Naive thymus-derived CD8-positive, alpha-beta T cell (primary cell): ENCODE results near the gene SORD. TPM values are rescaled to one million over a fixed set of nuclear protein-coding genes. Genes with fewer than 3 reads are reported as not detected.
"Not testable (repeated sequence)": the region's sequence is repeated elsewhere in the genome, so short reads cannot be mapped to it uniquely, and the experiment has no call there.

ENCODE experiments used
- ATAC-seq, 2 donors: fragments of 150-1000 bp; cut with Tn5 transposase in 1 of 2; sonication (Bioruptor Pico), chemical (Tn5 transposase) in 1 of 2; 1 replicate in 1 of 2; 2 replicates in 1 of 2; pipeline ENCODE4 v1.10.0; 2021; ENCODE audit warnings: mild to moderate bottlenecking in 2 of 2, moderate library complexity in 2 of 2
- POLR2A ChIA-PET: fragments of 350-600 bp; sonication (Branson Sonifier 250); formaldehyde crosslinking; loops from one replicate; lab custom pipeline; 2021; ENCODE audit warnings: antibody characterized with exemption; lab: Charles Lee
- DNase-seq, 10 donors: peaks; one replicate each; pipeline versions ENCODE4 v3.0.0 to v3.0.0-alpha.2; 2020 to 2022
- H3K27ac Mint-ChIP-seq, 10 donors: one replicate each; pipeline ENCODE4 v1.8.0; 2020 to 2022; ENCODE audit warnings: mild to moderate bottlenecking in 10 of 10, mixed read lengths in 10 of 10, moderate library complexity in 4 of 10, inconsistent platforms in 1 of 10
- H3K27me3 Mint-ChIP-seq, 5 donors: one replicate each; pipeline ENCODE4 v1.8.0; 2021 to 2022; ENCODE audit warnings: mixed read lengths in 5 of 5
- H3K36me3 Mint-ChIP-seq, 3 donors: one replicate each; pipeline ENCODE4 v1.8.0; 2020 to 2022; ENCODE audit warnings: mixed read lengths in 3 of 3, mild to moderate bottlenecking in 2 of 3, inconsistent platforms in 1 of 3
- H3K4me1 Mint-ChIP-seq, 4 donors: one replicate each; pipeline ENCODE4 v1.8.0; 2021 to 2022; ENCODE audit warnings: mixed read lengths in 4 of 4
- H3K4me3 Mint-ChIP-seq, 10 donors: one replicate each; pipeline ENCODE4 v1.8.0; 2020 to 2022; ENCODE audit warnings: mild to moderate bottlenecking in 10 of 10, mixed read lengths in 10 of 10, moderate library complexity in 6 of 10, inconsistent platforms in 1 of 10
- H3K9me3 Mint-ChIP-seq, 9 donors: one replicate each; pipeline ENCODE4 v1.8.0; 2020 to 2022; ENCODE audit warnings: mixed read lengths in 9 of 9, mild to moderate bottlenecking in 3 of 9, inconsistent platforms in 1 of 9, moderate library complexity in 1 of 9
- polyA plus RNA-seq, 3 donors: library from polyadenylated mRNA; unstranded; fragments of 300-500 nt; fragmentation: Illumina TruSeq; gene quantifications; one replicate each; pipeline ENCODE4 v1.2.3, GENCODE V29; 2021
- total RNA-seq, 8 experiments: library from RNA in 2 of 8; stranded (reverse) in 2 of 8; gene quantifications; one replicate each; pipeline ENCODE4 v1.2.3 and lab custom pipeline; 2021 to 2026

Gene SORD
- total and polyA plus RNA-seq, 5 experiments from 2014 or later: 4.1 to 6.3 (median 5.0) TPM

DNA sequence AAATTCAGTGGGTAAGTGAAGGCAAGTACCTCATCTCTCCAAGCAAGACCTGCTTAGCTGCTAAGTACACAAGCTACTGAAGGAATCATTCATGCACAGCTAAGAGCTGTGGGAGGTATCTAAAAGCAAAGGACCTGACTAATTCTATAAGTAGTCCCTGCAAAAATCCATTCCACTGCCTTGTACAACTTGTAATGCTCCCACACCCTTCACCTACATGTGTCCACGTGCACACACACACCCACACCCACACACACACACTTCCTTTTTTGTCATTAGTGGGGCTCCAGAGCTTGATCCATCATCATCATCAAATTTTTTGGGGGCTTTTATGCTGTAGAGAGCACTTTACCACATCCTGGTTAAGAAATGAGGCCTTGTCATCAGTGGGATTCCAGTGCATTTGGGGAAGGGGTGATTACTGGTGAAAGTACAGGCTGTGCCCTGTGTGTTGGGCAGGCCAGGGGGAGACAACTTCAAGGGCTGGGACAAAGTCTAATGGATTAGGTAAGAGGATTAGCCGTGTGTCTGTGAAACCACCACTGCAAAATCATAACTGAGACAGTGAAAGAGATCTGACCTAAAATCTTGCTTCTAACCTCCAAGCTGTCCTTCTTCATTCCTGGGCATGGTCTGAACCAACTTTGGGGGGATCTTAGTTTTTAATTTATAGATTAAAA is 19.1 kb upstream of the SORD start:
- Mint-ChIP-seq H3K9me3 (peaks cover 0 to 17% (median 8%) of the 10 kb centered on the region in 9 donors), H3K36me3 (peaks cover 0 to 17% (median 6%) of the 10 kb centered on the region in 3 donors), H3K27me3 (peaks cover 0 to 19% (median 0%) of the 10 kb centered on the region in 5 donors)
- DNase-seq, H3K4me3 Mint-ChIP-seq, H3K4me1 Mint-ChIP-seq, POLR2A ChIA-PET, ATAC-seq, H3K27ac Mint-ChIP-seq: not testable (repeated sequence)

DNA sequence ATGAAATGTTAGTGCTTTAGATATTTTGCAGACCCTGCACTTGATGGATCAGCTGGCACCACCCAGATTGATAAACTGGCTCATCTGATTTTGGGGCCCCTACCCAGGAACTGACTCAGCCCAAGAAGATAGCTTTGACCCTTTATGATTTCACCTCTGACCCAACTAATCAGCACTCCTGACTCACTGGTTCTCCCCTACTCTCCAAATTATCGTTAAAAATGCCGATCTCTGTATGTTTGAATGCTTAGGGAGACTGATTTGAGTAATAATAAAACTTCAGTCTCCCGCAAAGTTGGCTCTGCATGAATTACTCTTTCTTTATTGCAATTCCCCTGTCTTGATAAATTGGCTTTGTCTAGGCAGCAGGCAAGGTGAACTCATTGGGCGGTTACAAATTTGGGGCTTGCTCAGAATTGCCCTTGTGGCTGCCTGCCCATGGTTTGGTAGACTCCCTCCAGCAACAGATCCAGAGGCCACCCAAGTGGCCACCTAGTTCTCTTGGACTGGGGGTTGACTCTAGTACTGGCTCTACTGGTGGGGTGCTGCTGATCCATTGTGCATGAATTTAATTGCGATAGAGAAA is 18.3 kb upstream of the SORD start:
- H3K4me1 Mint-ChIP-seq, ATAC-seq, H3K4me3 Mint-ChIP-seq, POLR2A ChIA-PET, H3K27ac Mint-ChIP-seq, DNase-seq: not testable (repeated sequence)
- Mint-ChIP-seq H3K9me3 (peaks cover 0 to 17% (median 8%) of the 10 kb centered on the region in 9 donors), H3K36me3 (peaks cover 0 to 17% (median 6%) of the 10 kb centered on the region in 3 donors), H3K27me3 (peaks cover 0 to 19% (median 2%) of the 10 kb centered on the region in 5 donors)

DNA sequence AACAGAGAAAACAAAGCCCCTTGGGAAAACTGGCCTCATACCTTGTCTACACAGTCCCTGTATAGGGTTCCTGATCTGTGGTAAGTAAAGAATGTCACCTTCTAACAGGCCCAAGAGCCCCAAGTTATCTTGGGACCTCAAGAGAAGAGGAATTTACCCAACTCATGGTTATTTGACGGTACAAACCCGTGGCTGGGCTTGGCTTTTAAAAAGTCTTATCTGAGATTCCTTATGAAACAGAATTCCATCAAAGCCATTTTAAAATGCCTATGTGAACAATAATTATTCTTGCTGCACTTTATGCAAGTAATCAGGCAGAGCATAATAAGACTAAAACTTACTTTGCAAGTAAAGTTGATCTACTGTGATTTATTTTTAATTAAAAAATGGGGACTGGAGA is 13.9 kb upstream of the SORD start:
- ATAC-seq: no peak
- no peaks in the 10 kb centered on the region for H3K4me1 Mint-ChIP-seq
- no peak overlapping the region for H3K4me3 Mint-ChIP-seq
- no peak overlapping the region for H3K27ac Mint-ChIP-seq
- peaks cover 0 to 14% (median 9%) of the 10 kb centered on the region in 5 donors for H3K27me3 Mint-ChIP-seq
- POLR2A ChIA-PET: no interaction called here
- peaks cover 0 to 17% (median 6%) of the 10 kb centered on the region in 3 donors for H3K36me3 Mint-ChIP-seq
- H3K9me3 Mint-ChIP-seq: peaks cover 0 to 17% (median 8%) of the 10 kb centered on the region in 9 donors
- no peak for DNase-seq

DNA sequence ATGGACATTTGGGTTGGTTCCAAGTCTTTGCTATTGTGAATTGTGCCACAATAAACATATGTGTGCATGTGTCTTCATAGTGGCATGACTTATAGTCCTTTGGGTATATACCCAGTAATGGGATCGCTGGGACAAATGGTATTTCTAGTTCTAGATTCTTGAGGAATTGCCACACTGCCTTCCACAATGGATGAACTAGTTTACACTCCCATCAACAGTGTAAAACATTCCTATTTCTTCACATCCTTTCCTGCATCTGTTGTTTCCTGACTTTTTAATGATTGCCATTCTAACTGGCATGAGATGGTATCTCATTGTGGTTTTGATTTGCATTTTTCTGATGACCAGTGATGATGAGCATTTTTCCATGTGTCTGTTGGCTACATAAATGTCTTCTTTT is 7.9 kb upstream of the SORD start:
- H3K4me3 Mint-ChIP-seq, H3K36me3 Mint-ChIP-seq, ATAC-seq, H3K4me1 Mint-ChIP-seq, DNase-seq, H3K27ac Mint-ChIP-seq, H3K9me3 Mint-ChIP-seq, POLR2A ChIA-PET: not testable (repeated sequence)
- peaks cover 11 to 40% (median 31%) of the 10 kb centered on the region in 5 donors for H3K27me3 Mint-ChIP-seq

DNA sequence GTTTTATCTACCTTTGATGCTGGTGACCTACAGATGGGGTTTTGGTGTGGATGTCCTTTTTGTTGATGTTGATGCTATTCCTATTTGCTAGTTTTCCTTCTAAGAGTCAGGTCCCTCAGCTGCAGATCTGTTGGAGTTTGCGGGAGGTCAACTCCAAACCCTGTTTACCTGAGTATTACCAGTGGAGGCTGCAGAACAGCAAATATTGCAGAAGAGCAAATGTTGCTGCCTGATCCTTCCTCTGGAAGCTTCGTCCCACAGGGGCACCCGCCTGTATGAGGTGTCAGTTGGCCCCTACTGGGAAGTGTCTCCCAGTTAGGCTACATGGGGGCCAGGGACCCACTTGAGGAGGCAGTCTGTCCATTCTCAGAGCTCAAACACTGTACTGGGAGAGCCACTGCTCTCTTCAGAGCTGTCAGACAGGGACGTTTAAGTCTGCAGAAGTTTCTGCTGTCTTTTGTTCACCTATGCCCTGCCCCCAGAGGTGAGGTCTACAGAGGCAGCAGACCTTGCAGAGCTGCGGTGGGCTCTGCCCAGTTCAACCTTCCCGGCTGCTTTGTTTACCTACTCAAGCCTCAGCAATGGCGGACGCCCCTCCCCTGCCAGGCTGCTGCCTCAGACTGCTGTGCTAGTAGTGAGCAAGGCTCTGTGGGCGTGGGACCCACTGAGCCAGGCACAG is 2.6 kb upstream of the SORD start:
- Mint-ChIP-seq H3K27me3 (peaks cover 11 to 44% (median 28%) of the 10 kb centered on the region in 5 donors), H3K4me3 (peak overlapping the region in 1 of 10 donors; percentile 22), H3K4me1 (peaks cover 8 to 24% (median 19%) of the 10 kb centered on the region in 4 donors)
- DNase-seq, H3K27ac Mint-ChIP-seq, ATAC-seq, H3K9me3 Mint-ChIP-seq, H3K36me3 Mint-ChIP-seq: not testable (repeated sequence)
- POLR2A ChIA-PET: interaction anchor here (0.6 kb wide), 1 partner anchor 443 kb away, joined by 3 read pairs; no protein-coding TSS in a partner anchor

DNA sequence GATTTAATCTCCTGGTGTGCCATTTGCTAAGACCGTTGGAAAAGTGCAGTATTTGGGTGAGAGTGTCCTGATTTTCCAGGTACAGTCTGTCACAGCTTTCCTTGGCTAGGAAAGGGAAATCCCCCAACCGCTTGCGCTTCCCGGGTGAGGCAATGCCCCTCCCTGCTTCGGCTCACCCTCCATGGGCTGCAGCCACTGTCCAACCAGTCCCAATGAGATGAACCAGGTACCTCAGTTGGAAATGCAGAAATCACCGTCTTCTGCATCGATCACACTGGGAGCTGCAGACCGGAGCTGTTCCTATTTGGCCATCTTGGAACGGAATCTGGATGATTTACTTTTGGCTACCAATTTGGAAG is 2.1 kb upstream of the SORD start:
- ATAC-seq, DNase-seq, POLR2A ChIA-PET, H3K9me3 Mint-ChIP-seq, H3K36me3 Mint-ChIP-seq, H3K4me3 Mint-ChIP-seq, H3K27ac Mint-ChIP-seq: not testable (repeated sequence)
- peaks cover 11 to 28% (median 22%) of the 10 kb centered on the region in 4 donors for H3K4me1 Mint-ChIP-seq
- peaks cover 11 to 44% (median 26%) of the 10 kb centered on the region in 5 donors for H3K27me3 Mint-ChIP-seq

DNA sequence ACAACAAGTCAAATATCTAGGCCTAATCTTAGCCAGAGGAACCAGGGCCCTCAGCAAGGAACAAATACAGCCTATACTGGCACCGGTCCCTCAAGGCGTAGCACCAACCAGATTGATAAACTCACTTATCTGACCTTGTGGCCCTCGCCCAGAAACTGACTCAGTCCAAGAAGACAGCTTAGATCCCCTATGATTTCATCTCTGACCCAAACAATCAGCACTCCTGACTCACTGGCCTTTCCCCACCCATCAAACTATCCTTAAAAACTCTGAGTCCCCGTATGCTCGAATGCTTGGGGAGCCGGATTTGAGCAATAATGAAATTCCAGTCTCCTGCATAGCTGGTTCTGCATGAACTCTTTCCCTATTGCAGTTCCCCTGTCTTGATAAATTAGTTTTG is 1.6 kb upstream of the SORD start:
- Mint-ChIP-seq H3K27ac (peak overlapping the region in 1 of 10 donors; percentile 35), H3K4me3 (peak overlapping the region; percentile 4 to 88 (median 55)), H3K36me3 (peaks cover 0 to 2% (median 0%) of the 10 kb centered on the region in 3 donors), H3K4me1 (peaks cover 12 to 33% (median 26%) of the 10 kb centered on the region in 4 donors), H3K9me3 (no peaks in the 10 kb centered on the region), H3K27me3 (peaks cover 11 to 42% (median 24%) of the 10 kb centered on the region in 5 donors)
- no peak for ATAC-seq
- POLR2A ChIA-PET: no interaction called here
- DNase-seq: no peak

DNA sequence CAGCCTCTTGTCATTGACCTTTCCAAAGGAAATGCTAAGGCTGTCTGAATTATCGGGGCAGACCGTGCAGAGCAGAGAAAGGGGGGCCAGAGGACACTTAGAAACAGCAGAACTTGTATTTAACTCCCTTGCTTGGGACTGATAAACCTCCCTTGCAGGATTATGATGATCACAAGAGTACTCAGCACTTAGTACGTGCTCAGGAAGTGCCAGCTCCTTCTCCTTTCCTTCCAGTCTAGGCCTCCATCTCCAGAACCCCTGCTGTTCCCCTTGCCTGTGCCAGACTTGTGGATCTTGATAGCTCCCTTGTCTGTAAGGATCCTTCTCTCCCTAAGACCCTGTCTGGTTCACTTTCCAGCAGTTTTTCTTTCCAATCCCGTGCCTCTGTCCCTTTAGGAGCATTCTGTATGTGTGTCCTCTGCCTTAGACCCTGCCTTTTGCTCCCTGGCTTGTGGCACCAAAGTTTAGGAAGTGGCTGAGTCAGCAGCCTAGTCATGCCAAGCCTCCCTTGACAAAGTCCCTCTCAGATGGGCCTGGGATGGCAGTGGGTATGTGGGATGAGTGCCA is 747 bp downstream of the SORD start:
- H3K4me1 Mint-ChIP-seq: peaks cover 12 to 34% (median 27%) of the 10 kb centered on the region in 4 donors
- H3K27me3 Mint-ChIP-seq: peaks cover 4 to 18% (median 13%) of the 10 kb centered on the region in 5 donors
- H3K9me3 Mint-ChIP-seq: no peaks in the 10 kb centered on the region
- H3K4me3 Mint-ChIP-seq: peak overlapping the region; percentile 84 to 92 (median 87)
- peak in 1 of 2 donors; percentile 2 for ATAC-seq
- peak overlapping the region in 8 of 10 donors; percentile 13 to 90 (median 59) for H3K27ac Mint-ChIP-seq
- DNase-seq: no peak
- POLR2A ChIA-PET: interaction anchor here (0.6 kb wide), 1 partner anchor 17 kb away, joined by 5 read pairs; no protein-coding TSS in a partner anchor
- peaks cover 0 to 2% (median 0%) of the 10 kb centered on the region in 3 donors for H3K36me3 Mint-ChIP-seq

DNA sequence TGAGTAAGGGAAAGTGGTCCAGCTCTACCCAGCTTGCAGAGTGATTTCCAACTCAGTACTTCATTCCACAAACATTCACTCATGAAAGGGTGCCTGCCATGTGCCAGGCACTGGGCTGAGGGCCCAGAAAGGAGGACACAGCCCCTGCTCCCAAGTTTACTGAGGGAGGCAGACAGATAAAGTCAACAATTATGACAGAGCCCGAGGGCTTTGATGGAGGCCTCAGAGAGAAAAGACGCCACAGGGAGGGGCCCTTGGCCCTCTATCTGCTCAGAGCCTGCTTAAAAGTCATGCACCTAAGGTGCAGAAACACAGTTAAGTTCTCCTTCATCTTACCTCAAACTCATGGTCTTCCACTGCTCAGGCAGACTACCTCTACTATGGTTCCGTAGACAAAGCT is 1.7 kb downstream of the SORD start:
- Mint-ChIP-seq H3K4me1 (peaks cover 12 to 34% (median 27%) of the 10 kb centered on the region in 4 donors), H3K4me3 (peak overlapping the region in 2 of 10 donors; percentile 21 to 22), H3K27ac (peak overlapping the region in 4 of 10 donors; percentile 2 to 56 (median 17))
- H3K27me3 Mint-ChIP-seq, ATAC-seq, POLR2A ChIA-PET, H3K36me3 Mint-ChIP-seq, DNase-seq, H3K9me3 Mint-ChIP-seq: not testable (repeated sequence)

DNA sequence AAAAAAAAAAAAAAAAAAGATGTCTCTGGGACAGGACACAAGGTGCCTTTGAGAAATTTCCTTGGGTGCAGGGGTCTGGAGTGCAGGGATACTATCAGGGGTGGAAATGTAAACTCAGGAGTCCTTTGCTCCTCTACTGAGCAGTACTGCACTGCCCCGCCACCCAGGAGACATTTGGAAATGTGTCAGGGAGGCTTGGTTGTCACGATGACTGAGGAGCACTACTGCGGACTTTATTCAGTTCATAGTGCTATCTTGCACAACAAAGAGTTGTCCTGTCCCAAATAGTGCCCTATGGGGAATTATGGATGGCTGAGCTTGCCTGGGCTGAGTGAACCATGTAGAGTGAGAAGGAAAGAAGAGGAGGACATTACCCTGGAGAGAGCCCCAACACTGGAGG is 2.6 kb downstream of the SORD start:
- DNase-seq, POLR2A ChIA-PET, H3K27me3 Mint-ChIP-seq, H3K9me3 Mint-ChIP-seq, ATAC-seq, H3K36me3 Mint-ChIP-seq: not testable (repeated sequence)
- Mint-ChIP-seq H3K4me3 (peak overlapping the region in 1 of 10 donors; percentile 31), H3K27ac (peak overlapping the region in 1 of 10 donors; percentile 24), H3K4me1 (peaks cover 10 to 34% (median 27%) of the 10 kb centered on the region in 4 donors)

DNA sequence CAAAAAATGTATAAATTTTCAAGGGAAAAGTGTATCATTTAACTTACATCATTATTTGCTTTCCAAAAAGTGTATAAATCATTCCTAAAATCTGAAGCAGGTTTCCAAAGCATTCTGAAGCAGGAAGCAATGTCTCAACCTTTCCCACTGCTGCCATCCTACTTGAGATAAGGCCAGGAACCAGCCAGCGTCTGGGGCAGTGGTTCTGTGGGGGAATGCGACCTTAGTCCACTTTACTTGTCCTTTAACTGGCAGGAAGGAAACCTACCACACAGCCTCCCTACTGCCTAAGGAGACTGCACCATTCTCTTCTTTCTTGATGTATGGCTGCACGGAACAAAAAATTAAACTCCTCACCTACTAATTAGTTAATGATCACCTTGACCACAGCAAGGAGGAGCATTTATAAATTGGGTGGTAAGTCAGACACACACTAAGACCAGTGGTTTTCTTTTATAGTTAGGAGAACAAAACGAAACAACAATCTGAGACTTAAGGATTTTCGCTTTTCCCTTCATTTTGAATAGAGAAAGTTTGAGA is 3.7 kb downstream of the SORD start:
- Mint-ChIP-seq H3K4me1 (peaks cover 10 to 31% (median 27%) of the 10 kb centered on the region in 4 donors), H3K27ac (peak overlapping the region in 1 of 10 donors; percentile 13), H3K36me3 (peaks cover 0 to 9% (median 6%) of the 10 kb centered on the region in 3 donors), H3K9me3 (no peaks in the 10 kb centered on the region), H3K4me3 (no peak overlapping the region), H3K27me3 (no peaks in the 10 kb centered on the region)
- DNase-seq: no peak
- POLR2A ChIA-PET: no interaction called here
- no peak for ATAC-seq

DNA sequence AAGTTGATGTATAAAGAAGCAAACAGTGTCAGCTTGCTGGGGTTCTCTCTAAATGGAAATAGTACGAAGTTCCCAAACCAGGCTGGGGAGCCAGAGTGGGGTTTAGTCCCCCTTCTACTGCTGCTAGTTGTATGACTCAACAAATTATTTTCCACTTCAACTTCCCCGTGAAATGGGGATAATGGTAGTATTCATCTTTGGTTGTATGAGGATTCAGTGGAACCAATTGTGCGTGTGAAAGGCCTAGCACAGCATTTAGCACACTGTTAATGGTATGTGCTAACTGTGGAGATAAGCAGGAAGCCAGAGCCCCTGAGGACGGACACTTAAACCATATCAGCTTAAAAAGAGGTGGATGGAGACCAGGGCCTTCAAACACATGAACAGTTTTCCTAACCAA is 4.2 kb downstream of the SORD start:
- no peak overlapping the region for H3K4me3 Mint-ChIP-seq
- ATAC-seq (no peak), DNase-seq (no peak)
- H3K27me3 Mint-ChIP-seq: no peaks in the 10 kb centered on the region
- H3K4me1 Mint-ChIP-seq: peaks cover 10 to 29% (median 27%) of the 10 kb centered on the region in 4 donors
- no peak overlapping the region for H3K27ac Mint-ChIP-seq
- H3K9me3 Mint-ChIP-seq: no peaks in the 10 kb centered on the region
- POLR2A ChIA-PET: no interaction called here
- peaks cover 0 to 9% (median 6%) of the 10 kb centered on the region in 3 donors for H3K36me3 Mint-ChIP-seq
